ENCODE data around the gene TSNAX.

- TF ChIP-seq CTCF (IDR thresholded peaks at IDR 0.05) (no peak), EP300 (IDR thresholded peaks at IDR 0.05) (no peak), POLR2A (IDR thresholded peaks at IDR 0.05) (no peak)
Observed at GRCh38 chr1:231576804-231577718, 48.6 kb downstream of the TSNAX start.
